Hepatocyte (in vitro differentiated cells): ENCODE results near the gene LNX1. TPM values are rescaled to one million over a fixed set of nuclear protein-coding genes. Genes with fewer than 3 reads are reported as not detected.

Source experiments
- DNase-seq: peaks from one replicate; pipeline ENCODE4 v3.0.0-alpha.2; 2016; ENCODE audit warnings: low spot score
- H2AFZ ChIP-seq: fragments of 200-600 bp; sonication (generic); 2 replicates; pipeline ENCODE4 v1.6.0; 2016; ENCODE audit warnings: antibody characterized with exemption, mild to moderate bottlenecking
- H3K27ac ChIP-seq: fragments of 200-600 bp; sonication (generic); 2 replicates; pipeline ENCODE4 v1.5.1; 2016; ENCODE audit warnings: mild to moderate bottlenecking
- H3K27me3 ChIP-seq: fragments of 200-600 bp; sonication (generic); 2 replicates; pipeline ENCODE4 v1.6.1; 2016
- H3K36me3 ChIP-seq: fragments of 200-600 bp; sonication (generic); replicated peaks from 2 replicates; pipeline ENCODE4 v1.5.1; 2016; ENCODE audit warnings: low read depth; ENCODE audit not compliant: insufficient read depth
- H3K4me1 ChIP-seq: fragments of 200-600 bp; sonication (generic); 2 replicates; pipeline ENCODE4 v1.5.1; 2016; ENCODE audit warnings: mild to moderate bottlenecking, moderate library complexity; ENCODE audit not compliant: insufficient read depth
- H3K4me2 ChIP-seq: fragments of 200-600 bp; sonication (generic); 2 replicates; pipeline ENCODE4 v1.6.0; 2016
- H3K4me3 ChIP-seq: fragments of 200-600 bp; sonication (generic); 2 replicates; pipeline ENCODE4 v1.5.1; 2016; ENCODE audit warnings: mild to moderate bottlenecking
- H3K79me2 ChIP-seq: fragments of 200-600 bp; sonication (generic); 2 replicates; pipeline ENCODE4 v1.6.0; 2017; ENCODE audit warnings: mild to moderate bottlenecking
- H3K9me2 ChIP-seq: fragments of 200-600 bp; sonication (generic); replicated peaks from 2 replicates; pipeline ENCODE4 v1.6.0; 2017; ENCODE audit warnings: mild to moderate bottlenecking; ENCODE audit not compliant: insufficient read depth
- H3K9me3 ChIP-seq: fragments of 200-600 bp; sonication (generic); 2 replicates; pipeline ENCODE4 v1.5.1; 2016; ENCODE audit warnings: low read depth, mild to moderate bottlenecking
- H4K20me1 ChIP-seq: fragments of 200-600 bp; sonication (generic); 2 replicates; pipeline ENCODE4 v1.6.0; 2016; ENCODE audit warnings: mild to moderate bottlenecking; ENCODE audit not compliant: insufficient read depth, poor library complexity, severe bottlenecking
- CTCF ChIP-seq: fragments of 200-600 bp; sonication (generic); IDR thresholded peaks from 2 replicates; pipeline ENCODE4 v1.5.1; 2016; ENCODE audit warnings: antibody characterized with exemption, mild to moderate bottlenecking; ENCODE audit not compliant: poor library complexity
- EZH2 ChIP-seq: fragments of 200-600 bp; sonication (generic); IDR thresholded peaks from 2 replicates; pipeline ENCODE4 v1.6.1; 2016; ENCODE audit warnings: antibody characterized with exemption, mild to moderate bottlenecking, borderline replicate concordance
- EZH2phosphoT487 ChIP-seq: fragments of 200-600 bp; sonication (generic); IDR thresholded peaks from one replicate; pipeline ENCODE4 v1.6.1; 2018; ENCODE audit warnings: antibody characterized with exemption, mild to moderate bottlenecking, low read depth, moderate library complexity; ENCODE audit not compliant: unreplicated experiment, severe bottlenecking
- WGBS: methylation state at CpG from one replicate; pipeline ENCODE4 v1.1.6; 2016; ENCODE audit warnings: low lambda C conversion rate; ENCODE audit errors: missing lambda C conversion rate; 5-methylcytosine and 5-hydroxymethylcytosine counted together
- polyA plus RNA-seq: library from polyadenylated mRNA; unstranded; fragments of >200 nt; fragmentation: Nextera tagmentation; extraction: Ambion mirVana; gene quantifications from 2 replicates; pipeline ENCODE4 v1.2.1, GENCODE V29; 2016
- total RNA-seq: library from RNA; depleted of rRNA; stranded (reverse); fragments of >200 nt; gene quantifications from 2 replicates; pipeline ENCODE4 v1.2.3, GENCODE V29; 2014

LNX1 gene
- total and polyA plus RNA-seq, 2 experiments from 2014 or later, result 8.4 to 16.7 TPM

DNA sequence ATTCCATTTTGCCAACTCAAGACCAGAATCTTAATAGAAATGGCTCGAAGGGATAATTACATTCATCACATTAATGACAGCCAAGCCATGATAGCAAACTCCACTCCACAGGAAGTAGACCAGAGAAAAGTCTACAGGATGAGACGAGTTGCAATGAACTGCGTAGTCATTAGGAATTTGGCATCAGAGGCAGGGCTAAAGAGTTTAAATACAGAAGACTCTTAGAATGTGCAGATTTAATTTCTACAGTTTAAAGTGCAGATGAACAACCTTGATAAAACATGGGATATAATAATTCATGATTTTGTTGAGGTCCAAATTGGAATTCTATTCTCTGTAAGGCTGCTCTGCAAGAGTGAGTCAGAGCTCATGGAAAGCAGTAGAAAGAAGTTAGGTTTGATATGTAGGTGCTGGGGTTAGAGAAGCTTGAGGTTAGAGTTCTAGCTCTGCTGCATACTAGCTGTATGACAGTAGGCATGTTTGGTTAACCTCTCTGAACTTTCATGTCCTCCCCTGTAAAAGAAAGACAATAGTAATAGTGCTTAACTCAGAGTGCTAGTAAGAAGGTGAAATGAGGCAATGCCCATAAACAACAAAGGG is 32.2 kb downstream of the LNX1 start:
- no peaks in the 10 kb centered on the region for H3K9me3 ChIP-seq
- 87% methylated on average over 3 of the region's 3 CpGs for WGBS
- H3K4me2 ChIP-seq, result no peak overlapping the region
- TF ChIP-seq EZH2phosphoT487, result no peak
- TF ChIP-seq EZH2, result no peak
- no peak for TF ChIP-seq CTCF
- H3K27ac ChIP-seq, result no peak overlapping the region
- no peak for DNase-seq
- H3K36me3 ChIP-seq, result no peaks in the 10 kb centered on the region
- H3K27me3 ChIP-seq, result no peaks in the 10 kb centered on the region
- no peaks in the 10 kb centered on the region for H3K4me1 ChIP-seq
- H2AFZ ChIP-seq, result no peak overlapping the region
- H3K79me2 ChIP-seq, result peaks cover 3% of the 10 kb centered on the region
- H3K4me3 ChIP-seq, result no peak overlapping the region
- H3K9me2 ChIP-seq, result no peaks in the 10 kb centered on the region
- no peaks in the 10 kb centered on the region for H4K20me1 ChIP-seq

- Histone ChIP-seq H4K20me1 (no peaks in the 10 kb centered on the region), H3K79me2 (peaks cover 3% of the 10 kb centered on the region), H3K4me2 (no peak overlapping the region), H3K27me3 (no peaks in the 10 kb centered on the region), H3K36me3 (no peaks in the 10 kb centered on the region), H3K9me3 (no peaks in the 10 kb centered on the region), H3K9me2 (no peaks in the 10 kb centered on the region), H2AFZ (no peak overlapping the region), H3K4me3 (no peak overlapping the region), H3K4me1 (no peaks in the 10 kb centered on the region), H3K27ac (no peak overlapping the region)
- no peak for DNase-seq
- TF ChIP-seq EZH2phosphoT487 (no peak), CTCF (no peak), EZH2 (no peak)
- 84% methylated on average over 12 of the region's 12 CpGs for WGBS
These were observed 33.1 kb downstream of the LNX1 start for GRCh38 chr4:53558065-53558801.

DNA sequence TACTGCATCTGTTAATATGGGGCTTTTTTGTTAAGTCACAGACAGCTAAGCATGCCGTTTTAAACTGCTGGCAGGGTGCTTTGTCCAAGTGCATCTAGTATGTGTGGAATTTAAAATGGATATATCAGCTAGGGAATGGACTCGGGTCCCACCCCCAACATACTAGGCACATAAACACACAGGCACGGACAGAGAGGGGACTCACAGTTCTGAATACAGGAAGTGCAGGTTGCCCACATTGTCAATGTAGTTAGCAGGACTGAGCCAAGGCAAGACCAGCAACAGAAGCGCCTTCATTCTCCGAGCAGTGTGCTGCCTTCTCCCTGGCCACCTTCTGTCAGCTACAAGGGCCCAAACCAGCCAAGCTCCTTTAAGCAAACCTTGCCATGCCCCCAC is 33.6 kb downstream of the LNX1 start:
- no peak overlapping the region for H2AFZ ChIP-seq
- no peaks in the 10 kb centered on the region for H3K36me3 ChIP-seq
- no peak for DNase-seq
- no peak overlapping the region for H3K4me3 ChIP-seq
- no peak overlapping the region for H3K27ac ChIP-seq
- H4K20me1 ChIP-seq, result no peaks in the 10 kb centered on the region
- peaks cover 1% of the 10 kb centered on the region for H3K79me2 ChIP-seq
- H3K9me3 ChIP-seq, result no peaks in the 10 kb centered on the region
- WGBS, result 71% methylated on average over 5 of the region's 5 CpGs
- H3K4me1 ChIP-seq, result no peaks in the 10 kb centered on the region
- H3K9me2 ChIP-seq, result no peaks in the 10 kb centered on the region
- H3K27me3 ChIP-seq, result no peaks in the 10 kb centered on the region
- TF ChIP-seq CTCF, result no peak
- no peak for TF ChIP-seq EZH2
- TF ChIP-seq EZH2phosphoT487, result no peak
- no peak overlapping the region for H3K4me2 ChIP-seq
